DMS153 treated with DMSO at 0.1 percent for 48 hours (cell line): ENCODE measurements around the gene TTC22.
A peak's percentile ranks its signal among the peaks of the same experiment; 100 is the strongest.

Experiments used
- DNase-seq: peaks from one replicate; lab custom pipeline; 2025; ENCODE audit not compliant: unreplicated experiment; lab: John Stamatoyannopoulos, UW

The TTC22 gene

DNA sequence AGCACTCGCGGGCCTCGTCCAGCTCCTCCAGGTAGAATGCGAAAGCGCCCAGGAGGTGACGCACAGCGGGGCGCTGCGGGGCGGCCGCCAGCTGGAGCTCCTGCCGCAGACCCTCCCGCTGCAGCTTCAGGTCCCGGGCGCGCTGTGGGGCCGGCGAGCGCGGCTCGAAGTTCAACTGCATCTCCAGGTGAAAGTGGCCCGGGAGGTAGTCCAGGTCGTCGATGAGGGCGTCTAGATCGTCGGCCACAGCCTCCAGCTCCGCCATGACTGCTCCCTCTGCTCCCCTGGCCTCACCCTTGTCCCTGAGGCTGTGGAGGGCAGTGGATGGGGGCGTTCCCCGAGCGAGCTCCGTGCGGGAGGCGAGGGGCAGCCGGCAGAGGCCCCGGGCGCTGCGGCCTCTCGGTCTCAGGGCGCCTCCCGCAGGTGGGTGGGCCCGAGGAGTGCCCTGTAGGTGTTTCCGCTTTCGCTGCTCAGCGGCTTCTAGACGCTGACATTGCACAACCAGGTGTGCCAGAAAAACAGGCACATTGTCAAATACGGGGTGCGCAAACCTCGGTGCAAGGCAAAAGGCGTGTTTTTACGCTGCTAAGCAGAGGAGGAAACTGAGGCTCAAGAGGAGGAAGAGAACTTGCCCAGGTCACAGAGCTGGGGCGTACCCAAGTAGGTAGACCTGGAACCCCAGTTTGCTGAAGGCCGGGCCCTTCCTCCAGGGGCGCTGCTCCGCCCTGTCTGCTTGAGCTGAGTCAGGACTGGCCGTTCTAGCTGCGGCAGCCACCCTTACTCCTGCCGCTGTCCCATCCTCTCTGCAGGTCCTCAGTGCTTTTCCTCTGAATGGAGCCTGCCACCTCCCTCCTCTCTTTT lies at the start of gene TTC22:
TSS of gene TTC22 (minus strand) at position 425 of the 861 bp plus-strand sequence. CDS start at position 265, 160 bp downstream.
- no peak for DNase-seq

- DNase-seq, result no peak
These were observed 49.6 kb upstream of the TTC22 start for GRCh38 chr1:54850737-54851136.

GRCh38 chr1:54850069-54850730 lies 49.1 kb upstream of the TTC22 start:
- no peak for DNase-seq

- no peak for DNase-seq
These were observed 48.3 kb upstream of the TTC22 start for GRCh38 chr1:54849219-54850068.

GRCh38 chr1:54848134-54848948 lies 47.2 kb upstream of the TTC22 start:
- no peak for DNase-seq

- no peak for DNase-seq
These were observed 45.7 kb upstream of the TTC22 start for GRCh38 chr1:54846716-54847284.

DNA sequence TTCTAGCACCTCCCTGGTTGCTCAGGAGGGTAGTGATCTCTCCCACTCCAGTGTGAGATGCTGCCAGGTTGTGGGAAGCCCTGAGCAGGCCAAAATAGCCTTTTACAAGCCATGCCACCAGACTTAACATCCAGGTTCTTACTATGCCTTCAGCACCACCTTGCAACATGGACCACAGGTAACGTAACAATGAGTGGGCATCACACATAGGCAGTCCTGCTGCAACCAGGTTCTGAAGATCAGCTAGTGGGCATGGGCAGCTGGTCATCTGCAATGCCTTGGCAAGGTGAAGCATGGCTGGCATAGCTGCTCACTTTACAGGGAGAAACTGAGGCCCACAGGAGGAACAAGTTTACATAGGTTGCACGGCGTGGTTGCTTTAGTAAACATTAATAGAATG lies 45.2 kb upstream of the TTC22 start:
- DNase-seq, result no peak

- DNase-seq, result no peak
These were observed 44.6 kb upstream of the TTC22 start for GRCh38 chr1:54845772-54846171.

- no peak for DNase-seq
These were observed 43.4 kb upstream of the TTC22 start for GRCh38 chr1:54844564-54844963.

- no peak for DNase-seq
These were observed 42.3 kb upstream of the TTC22 start for GRCh38 chr1:54843449-54843848.

GRCh38 chr1:54842963-54843362 lies 41.8 kb upstream of the TTC22 start:
- DNase-seq, result no peak

GRCh38 chr1:54842206-54842915 lies 41.2 kb upstream of the TTC22 start:
- DNase-seq, result no peak

GRCh38 chr1:54839824-54840223 lies 38.7 kb upstream of the TTC22 start:
- DNase-seq, result no peak

DNA sequence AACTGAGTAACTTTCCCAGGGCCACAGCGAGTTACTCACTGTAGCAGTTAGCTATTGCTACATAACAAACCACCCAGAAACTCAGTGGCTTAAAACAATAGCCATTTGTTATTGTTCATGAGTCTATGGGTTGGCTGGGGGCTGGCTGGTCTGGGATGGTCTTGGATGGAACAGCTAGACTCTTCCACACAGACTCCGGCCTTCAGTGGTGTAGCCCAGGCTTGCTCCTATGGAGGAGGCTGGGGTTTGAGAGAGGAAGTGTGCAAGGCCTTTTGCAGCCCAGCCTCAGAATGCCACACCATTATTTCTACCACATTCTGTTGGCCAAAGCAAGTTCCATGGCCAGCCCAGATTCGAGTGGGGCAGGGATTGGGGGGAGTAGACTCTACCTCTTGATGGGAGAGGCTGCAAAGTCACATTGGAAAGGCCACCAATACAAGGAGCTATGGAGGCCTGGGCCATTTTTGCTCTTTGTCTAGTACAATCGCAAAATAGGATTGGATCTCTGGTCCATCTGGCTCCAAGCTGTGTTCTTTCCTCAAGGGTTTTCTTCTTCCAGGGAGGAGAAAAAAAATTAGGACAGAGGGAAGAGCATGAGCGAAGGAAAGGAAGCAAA lies 37.5 kb upstream of the TTC22 start:
- no peak for DNase-seq

GRCh38 chr1:54837002-54837853 lies 36.1 kb upstream of the TTC22 start:
- DNase-seq, result no peak

- no peak for DNase-seq
These were observed 35.5 kb upstream of the TTC22 start for GRCh38 chr1:54836594-54836993.

DNA sequence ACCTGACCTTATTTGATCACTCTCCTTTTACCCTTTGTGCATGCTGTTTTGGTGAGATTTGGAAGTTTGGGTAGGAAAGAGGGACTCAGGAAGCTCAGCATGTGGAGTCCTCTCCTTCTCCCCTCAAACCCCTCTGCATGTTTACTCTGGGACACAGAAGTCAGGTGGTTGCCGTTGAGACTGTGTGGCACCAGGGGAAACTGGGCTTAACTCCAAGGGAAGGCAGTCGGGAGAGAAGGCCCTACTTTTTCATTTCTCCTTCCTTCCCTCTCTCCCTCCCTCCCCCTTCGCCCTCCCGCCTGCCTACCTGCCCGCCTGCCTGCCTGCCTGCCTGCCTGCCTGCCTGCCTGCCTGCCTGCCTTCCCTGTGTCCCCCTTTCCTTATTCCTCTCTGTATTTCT lies 34.8 kb upstream of the TTC22 start:
- DNase-seq, result peak; percentile 0

GRCh38 chr1:54835131-54835898 lies 34.2 kb upstream of the TTC22 start:
- no peak for DNase-seq
